Measurements from ENCODE around the gene MYO3B.

GRCh38 chr2:170562928-170563327 lies 385.0 kb downstream of the MYO3B start:
- TF ChIP-seq FOXP2 (optimal IDR thresholded peaks at IDR 0.05; ENCODE audit: borderline replicate concordance, extremely low read depth, extremely low read length, insufficient read depth) (no peak), TAF1 (IDR thresholded peaks at IDR 0.05; ENCODE audit: borderline replicate concordance, insufficient read depth, low read length) (no peak), POLR2AphosphoS5 (IDR thresholded peaks at IDR 0.05; ENCODE audit: low read depth, low read length) (no peak), SIN3A (IDR thresholded peaks at IDR 0.05; ENCODE audit: borderline replicate concordance, insufficient read depth, low read length) (no peak)
- TF ChIP-seq, protein P1, sequence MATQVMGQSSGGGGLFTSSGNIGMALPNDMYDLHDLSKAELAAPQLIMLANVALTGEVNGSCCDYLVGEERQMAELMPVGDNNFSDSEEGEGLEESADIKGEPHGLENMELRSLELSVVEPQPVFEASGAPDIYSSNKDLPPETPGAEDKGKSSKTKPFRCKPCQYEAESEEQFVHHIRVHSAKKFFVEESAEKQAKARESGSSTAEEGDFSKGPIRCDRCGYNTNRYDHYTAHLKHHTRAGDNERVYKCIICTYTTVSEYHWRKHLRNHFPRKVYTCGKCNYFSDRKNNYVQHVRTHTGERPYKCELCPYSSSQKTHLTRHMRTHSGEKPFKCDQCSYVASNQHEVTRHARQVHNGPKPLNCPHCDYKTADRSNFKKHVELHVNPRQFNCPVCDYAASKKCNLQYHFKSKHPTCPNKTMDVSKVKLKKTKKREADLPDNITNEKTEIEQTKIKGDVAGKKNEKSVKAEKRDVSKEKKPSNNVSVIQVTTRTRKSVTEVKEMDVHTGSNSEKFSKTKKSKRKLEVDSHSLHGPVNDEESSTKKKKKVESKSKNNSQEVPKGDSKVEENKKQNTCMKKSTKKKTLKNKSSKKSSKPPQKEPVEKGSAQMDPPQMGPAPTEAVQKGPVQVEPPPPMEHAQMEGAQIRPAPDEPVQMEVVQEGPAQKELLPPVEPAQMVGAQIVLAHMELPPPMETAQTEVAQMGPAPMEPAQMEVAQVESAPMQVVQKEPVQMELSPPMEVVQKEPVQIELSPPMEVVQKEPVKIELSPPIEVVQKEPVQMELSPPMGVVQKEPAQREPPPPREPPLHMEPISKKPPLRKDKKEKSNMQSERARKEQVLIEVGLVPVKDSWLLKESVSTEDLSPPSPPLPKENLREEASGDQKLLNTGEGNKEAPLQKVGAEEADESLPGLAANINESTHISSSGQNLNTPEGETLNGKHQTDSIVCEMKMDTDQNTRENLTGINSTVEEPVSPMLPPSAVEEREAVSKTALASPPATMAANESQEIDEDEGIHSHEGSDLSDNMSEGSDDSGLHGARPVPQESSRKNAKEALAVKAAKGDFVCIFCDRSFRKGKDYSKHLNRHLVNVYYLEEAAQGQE (IDR thresholded peaks at IDR 0.05; ENCODE audit: insufficient read depth in 1 of 2, low read depth in 2 of 2, low read length in 2 of 2): no peak
